Left lung (tissue), 10 donors: ENCODE data around the gene C12orf50. TPM values are rescaled to one million over a fixed set of nuclear protein-coding genes. Genes with fewer than 3 reads are reported as not detected.

ENCODE experiments used
- ATAC-seq: fragments of 200-7000 bp; cut with Tn5 transposase; one replicate; pipeline ENCODE4 v1.9.1; 2020; ENCODE audit warnings: moderate library complexity
- DNase-seq, 4 donors: peaks; one replicate each; pipeline ENCODE4 v3.0.0-alpha.2; 2013 to 2020
- H3K27ac ChIP-seq, 2 donors: fragments of 200-600 bp; sonication (generic) in 1 of 2; one replicate each; pipeline versions ENCODE4 v1.5.0 to v1.8.0; 2020 to 2021
- H3K27me3 ChIP-seq, 2 donors: fragments of 200-600 bp; sonication (generic) in 1 of 2; one replicate each; pipeline versions ENCODE4 v1.5.0 to v1.8.0; 2020 to 2021
- H3K36me3 ChIP-seq, 2 donors: fragments of 200-600 bp; sonication (generic) in 1 of 2; one replicate each; pipeline versions ENCODE4 v1.5.0 to v1.8.0; 2020 to 2021
- H3K4me1 ChIP-seq, 2 donors: fragments of 200-600 bp; one replicate each; pipeline ENCODE4 v1.8.0; 2021
- H3K4me3 ChIP-seq, 2 donors: fragments of 200-600 bp; sonication (generic) in 1 of 2; one replicate each; pipeline versions ENCODE4 v1.5.0 to v1.8.0; 2020 to 2021; ENCODE audit warnings: mild to moderate bottlenecking in 1 of 2
- H3K9me3 ChIP-seq, 2 donors: fragments of 200-600 bp; sonication (generic) in 1 of 2; one replicate each; pipeline versions ENCODE4 v1.5.0 to v1.8.0; 2020 to 2021
- intact Hi-C, 2 donors: fragments of 100-400 bp; cut with DNase I; formaldehyde crosslinking; loops; one replicate each; pipeline versions ENCODE4 v1.11.2 to v1.14.2; 2022
- polyA plus RNA-seq, 6 donors: library from polyadenylated mRNA; unstranded; fragments of 120-200 nt; gene quantifications; one replicate each; pipeline ENCODE4 v1.2.1, GENCODE V29; 2013; ENCODE audit not compliant: insufficient read length in 6 of 6
- total RNA-seq, 2 donors: library from RNA; stranded (reverse); fragmentation: NEBNext Ultra II Directional; extraction: Animal tissue kit (Norgen Biotek cat#: 25700); gene quantifications; one replicate each; pipeline ENCODE4 v1.2.1, GENCODE V29; 2021
- TF ChIP-seq, protein P1 (sequence below), 2 donors: fragments of 200-600 bp; sonication (generic) in 1 of 2; IDR thresholded peaks; one replicate each; pipeline versions ENCODE4 v1.5.0 to v1.8.0; 2021; ENCODE audit warnings: antibody characterized with exemption in 2 of 2
- donor health status: DM: no; HTN: yes; CAD: no.
- donor health status: DM: no; HTN: no; CAD: no.

C12orf50 gene
- total and polyA plus RNA-seq, 8 donors: 0.12 to 0.65 (median 0.53) TPM; not detected in 1

DNA sequence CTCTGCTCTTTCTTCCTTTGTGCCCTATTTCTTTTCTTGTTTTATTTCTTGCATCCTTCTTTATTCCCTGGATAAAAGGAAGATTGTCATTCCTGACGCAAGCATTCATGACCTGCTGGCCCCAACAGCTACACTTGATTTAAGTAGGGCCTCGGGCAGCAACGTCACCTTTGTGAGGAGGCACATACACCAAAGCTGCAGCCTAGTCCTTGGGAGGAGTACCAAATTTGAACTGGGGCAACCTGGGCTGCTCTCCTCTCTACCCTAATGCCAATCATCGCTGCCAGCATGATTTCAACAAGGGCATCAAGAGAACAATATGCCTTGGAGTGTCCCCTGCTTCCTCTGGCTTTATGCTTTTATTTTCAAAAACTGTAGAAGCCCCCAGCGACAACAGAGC, 76.4 kb downstream of the C12orf50 start:
- no peak for ATAC-seq
- Histone ChIP-seq H3K27me3 (no peaks in the 10 kb centered on the region), H3K9me3 (no peaks in the 10 kb centered on the region), H3K36me3 (no peaks in the 10 kb centered on the region), H3K4me1 (no peaks in the 10 kb centered on the region), H3K27ac (no peak overlapping the region), H3K4me3 (no peak overlapping the region)
- intact Hi-C loops: no loop called here
- DNase-seq: no peak
- TF ChIP-seq, protein P1, sequence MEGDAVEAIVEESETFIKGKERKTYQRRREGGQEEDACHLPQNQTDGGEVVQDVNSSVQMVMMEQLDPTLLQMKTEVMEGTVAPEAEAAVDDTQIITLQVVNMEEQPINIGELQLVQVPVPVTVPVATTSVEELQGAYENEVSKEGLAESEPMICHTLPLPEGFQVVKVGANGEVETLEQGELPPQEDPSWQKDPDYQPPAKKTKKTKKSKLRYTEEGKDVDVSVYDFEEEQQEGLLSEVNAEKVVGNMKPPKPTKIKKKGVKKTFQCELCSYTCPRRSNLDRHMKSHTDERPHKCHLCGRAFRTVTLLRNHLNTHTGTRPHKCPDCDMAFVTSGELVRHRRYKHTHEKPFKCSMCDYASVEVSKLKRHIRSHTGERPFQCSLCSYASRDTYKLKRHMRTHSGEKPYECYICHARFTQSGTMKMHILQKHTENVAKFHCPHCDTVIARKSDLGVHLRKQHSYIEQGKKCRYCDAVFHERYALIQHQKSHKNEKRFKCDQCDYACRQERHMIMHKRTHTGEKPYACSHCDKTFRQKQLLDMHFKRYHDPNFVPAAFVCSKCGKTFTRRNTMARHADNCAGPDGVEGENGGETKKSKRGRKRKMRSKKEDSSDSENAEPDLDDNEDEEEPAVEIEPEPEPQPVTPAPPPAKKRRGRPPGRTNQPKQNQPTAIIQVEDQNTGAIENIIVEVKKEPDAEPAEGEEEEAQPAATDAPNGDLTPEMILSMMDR (IDR thresholded peaks at IDR 0.05): no peak

DNA sequence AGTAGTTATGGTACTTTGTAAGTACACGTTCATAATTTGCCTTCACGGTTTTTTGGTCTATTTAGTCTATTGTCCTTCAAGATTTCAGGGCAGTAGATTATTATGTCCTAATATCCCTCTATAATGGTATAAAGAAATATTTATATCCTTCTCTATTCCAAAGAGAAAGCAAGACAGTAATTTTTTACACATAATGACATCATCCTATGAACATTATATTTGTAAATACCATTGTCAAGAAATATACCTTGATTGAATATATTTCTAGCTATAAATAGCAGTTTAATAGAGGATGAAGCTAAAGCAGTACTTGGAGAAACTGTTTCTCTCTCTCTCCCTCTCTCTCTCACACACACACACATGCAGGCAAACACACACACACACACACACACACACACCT, 77.0 kb downstream of the C12orf50 start:
- H3K4me1 ChIP-seq: no peaks in the 10 kb centered on the region
- no peak overlapping the region for H3K4me3 ChIP-seq
- no peak for DNase-seq
- TF ChIP-seq, protein P1 (IDR thresholded peaks at IDR 0.05): no peak
- no peaks in the 10 kb centered on the region for H3K9me3 ChIP-seq
- intact Hi-C loops: no loop called here
- no peak overlapping the region for H3K27ac ChIP-seq
- H3K27me3 ChIP-seq: no peaks in the 10 kb centered on the region
- H3K36me3 ChIP-seq: no peaks in the 10 kb centered on the region
- ATAC-seq: no peak

DNA sequence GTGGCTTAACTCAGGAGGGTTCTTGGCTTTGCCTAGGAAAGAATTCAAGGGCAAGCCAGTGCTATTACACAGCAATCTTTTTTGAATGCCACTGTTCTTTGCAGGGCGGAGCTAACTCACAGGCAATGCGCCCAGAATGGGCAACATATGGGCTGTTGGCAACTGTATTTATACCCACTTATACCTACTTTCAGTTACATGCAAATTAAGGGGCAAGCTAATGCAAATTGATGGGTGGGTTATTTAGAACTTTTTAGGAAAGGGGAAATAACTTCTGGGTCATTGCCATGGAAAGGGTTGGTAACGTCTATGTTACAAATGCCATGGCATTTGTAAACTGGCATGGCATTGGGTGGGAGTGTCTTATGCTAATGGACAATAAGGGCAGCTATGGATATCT, 85.4 kb downstream of the C12orf50 start:
- H3K9me3 ChIP-seq: no peaks in the 10 kb centered on the region
- H3K27me3 ChIP-seq: no peaks in the 10 kb centered on the region
- TF ChIP-seq, protein P1 (IDR thresholded peaks at IDR 0.05): no peak
- no peak overlapping the region for H3K27ac ChIP-seq
- H3K4me1 ChIP-seq: no peaks in the 10 kb centered on the region
- no peaks in the 10 kb centered on the region for H3K36me3 ChIP-seq
- intact Hi-C loops: no loop called here
- no peak for ATAC-seq
- DNase-seq: no peak
- H3K4me3 ChIP-seq: no peak overlapping the region

DNA sequence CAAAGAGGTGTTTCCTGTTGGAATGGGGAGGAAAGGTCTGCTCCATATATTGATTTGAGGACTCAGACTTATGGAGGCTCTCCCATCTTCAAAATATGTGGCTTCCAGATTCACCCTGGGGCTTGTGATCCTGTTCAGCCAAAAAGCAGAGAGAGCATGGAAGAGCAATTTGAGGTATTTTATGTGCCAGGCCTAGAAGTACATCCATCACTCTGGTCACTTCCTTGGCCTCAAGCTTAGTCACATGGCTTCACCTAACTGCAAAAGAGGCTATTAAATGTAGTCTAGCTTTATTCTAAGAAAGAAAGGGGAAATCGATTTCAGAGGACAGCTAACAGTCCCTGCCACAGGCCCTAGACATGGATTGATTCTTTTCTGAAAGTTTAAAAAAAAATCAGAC, 86.2 kb downstream of the C12orf50 start:
- no peak overlapping the region for H3K27ac ChIP-seq
- H3K27me3 ChIP-seq: no peaks in the 10 kb centered on the region
- no peaks in the 10 kb centered on the region for H3K9me3 ChIP-seq
- H3K4me3 ChIP-seq: no peak overlapping the region
- TF ChIP-seq, protein P1 (IDR thresholded peaks at IDR 0.05): no peak
- H3K4me1 ChIP-seq: no peaks in the 10 kb centered on the region
- DNase-seq (no peak), ATAC-seq (no peak)
- intact Hi-C loops: no loop called here
- H3K36me3 ChIP-seq: no peaks in the 10 kb centered on the region

DNA sequence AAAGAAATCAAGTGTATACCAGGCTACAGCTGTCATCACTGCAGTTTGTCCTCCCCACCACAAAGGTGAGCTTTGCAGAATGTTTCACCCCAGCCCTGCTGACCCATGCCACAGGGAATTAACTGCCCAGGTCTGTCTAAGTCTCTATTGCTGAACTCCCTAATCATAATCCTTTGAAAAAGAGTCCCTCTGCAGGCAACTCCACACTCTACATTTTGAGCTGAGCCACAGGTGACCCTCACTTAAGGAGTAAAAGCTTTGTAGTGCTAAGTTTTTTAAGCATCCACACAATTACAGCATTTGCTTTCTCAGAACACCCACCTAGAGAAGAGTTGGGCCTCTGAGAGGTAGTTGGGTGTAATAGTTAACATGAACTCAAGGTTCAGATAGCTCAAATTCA, 90.0 kb downstream of the C12orf50 start:
- H3K4me1 ChIP-seq: no peaks in the 10 kb centered on the region
- H3K27me3 ChIP-seq: no peaks in the 10 kb centered on the region
- no peak overlapping the region for H3K27ac ChIP-seq
- H3K4me3 ChIP-seq: no peak overlapping the region
- no peak for DNase-seq
- intact Hi-C loops: no loop called here
- TF ChIP-seq, protein P1 (IDR thresholded peaks at IDR 0.05): no peak
- H3K36me3 ChIP-seq: no peaks in the 10 kb centered on the region
- H3K9me3 ChIP-seq: peaks cover 0 to 2% of the 10 kb centered on the region in 2 donors
- ATAC-seq: no peak
